GM12892 (cell line): Measurements from ENCODE around the gene MYO19.

Experiments used
- POLR2A ChIP-seq: IDR thresholded peaks from 2 replicates; pipeline ENCODE4 v1.6.1; 2011; ENCODE audit warnings: low read depth, low read length, control low read depth
- POLR2AphosphoS5 ChIP-seq: IDR thresholded peaks from 2 replicates; pipeline ENCODE4 v1.6.1; 2011; ENCODE audit warnings: low read depth, low read length, control low read depth
- TAF1 ChIP-seq: IDR thresholded peaks from 2 replicates; pipeline ENCODE4 v1.6.1; 2011; ENCODE audit warnings: low read depth, mild to moderate bottlenecking, control low read depth, low read length, borderline replicate concordance

DNA sequence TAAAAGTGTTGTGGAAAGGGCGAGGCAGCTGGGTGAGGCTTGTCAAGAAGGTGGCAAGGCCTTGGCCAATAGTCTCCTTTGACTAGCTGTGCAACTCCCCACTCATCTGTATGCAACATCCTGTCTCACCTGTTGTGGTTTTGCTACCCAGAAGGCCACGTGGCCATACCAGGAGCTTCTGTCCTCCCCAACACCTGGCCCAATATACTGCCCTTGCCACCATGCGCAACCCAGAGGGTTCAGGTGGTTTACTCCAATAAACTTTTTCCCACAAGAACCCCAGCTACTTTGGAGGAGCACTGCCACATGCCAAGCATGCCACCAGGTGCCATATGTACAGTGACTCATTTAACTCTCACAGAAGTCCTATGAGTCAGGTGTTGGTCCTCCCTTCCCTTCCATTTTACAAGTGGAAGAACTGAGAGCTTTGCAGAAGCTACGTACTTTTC is 10.2 kb downstream of the MYO19 start:
- TF ChIP-seq TAF1 (no peak), POLR2AphosphoS5 (no peak), POLR2A (no peak)
